ENCODE data around the gene TSR1.

DNA sequence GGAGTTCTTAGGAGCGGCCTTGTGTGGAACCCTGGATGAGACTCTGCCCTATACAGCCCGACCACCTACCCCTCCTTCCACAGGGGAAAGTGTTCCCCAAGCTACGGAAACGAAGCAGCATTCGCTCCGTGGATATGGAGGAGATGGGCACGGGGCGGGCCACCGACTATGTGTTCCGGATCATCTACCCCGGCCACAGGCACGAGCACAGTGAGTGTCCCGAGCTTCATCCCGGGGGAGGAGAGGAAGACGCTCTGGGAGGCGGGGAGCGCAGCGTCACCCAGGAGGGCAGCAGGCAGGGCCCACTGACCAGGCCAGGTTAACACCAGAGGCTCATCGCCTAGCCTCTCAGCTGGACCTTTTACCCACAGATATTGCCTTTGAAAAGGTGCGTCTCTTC lies 28.9 kb upstream of the TSR1 start:
- TF ChIP-seq CTCF (IDR thresholded peaks at IDR 0.05) (no peak), POLR2A (IDR thresholded peaks at IDR 0.05) (no peak)
